HG03521 (cell line): ENCODE measurements around the gene HACD1.

Experiments
- ATAC-seq: cut with Tn5 transposase; IDR thresholded peaks from one replicate; pipeline ENCODE4 v1.9.1; 2021; ENCODE audit warnings: mild to moderate bottlenecking, moderate library complexity; ENCODE audit not compliant: unreplicated experiment

Gene HACD1

GRCh38 chr10:17586821-17587234 lies 30.3 kb downstream of the HACD1 start:
- peak; percentile 34 for ATAC-seq

GRCh38 chr10:17585016-17585415 lies 32.2 kb downstream of the HACD1 start:
- peak; percentile 75 for ATAC-seq

GRCh38 chr10:17580885-17581284 lies 36.3 kb downstream of the HACD1 start:
- ATAC-seq = no peak

GRCh38 chr10:17578603-17579002 lies 38.6 kb downstream of the HACD1 start:
- ATAC-seq = no peak

- ATAC-seq = no peak
Observed at GRCh38 chr10:17576768-17577167, 40.4 kb downstream of the HACD1 start.

- no peak for ATAC-seq
Observed at GRCh38 chr10:17564911-17565310, 52.3 kb downstream of the HACD1 start.

- ATAC-seq = no peak
Observed at GRCh38 chr10:17563452-17563851, 53.7 kb downstream of the HACD1 start.

GRCh38 chr10:17562614-17563013 lies 54.6 kb downstream of the HACD1 start:
- no peak for ATAC-seq

- no peak for ATAC-seq
Observed at GRCh38 chr10:17561111-17561510, 56.1 kb downstream of the HACD1 start.

- no peak for ATAC-seq
Observed at GRCh38 chr10:17557459-17557858, 59.7 kb downstream of the HACD1 start.

- no peak for ATAC-seq
Observed at GRCh38 chr10:17548770-17549169, 68.4 kb downstream of the HACD1 start.

GRCh38 chr10:17548162-17548561 lies 69.0 kb downstream of the HACD1 start:
- ATAC-seq = no peak

- ATAC-seq = no peak
Observed at GRCh38 chr10:17547060-17547459, 70.1 kb downstream of the HACD1 start.

GRCh38 chr10:17544465-17544864 lies 72.7 kb downstream of the HACD1 start:
- no peak for ATAC-seq
